A673 (cell line): ENCODE results near the gene CAMK1D.

Experiments used
- CTCF ChIP-seq: fragments of 300-800, 200-600 bp; sonication (generic); conservative IDR thresholded peaks from 2 replicates; pipeline ENCODE4 v1.5.1; 2017; ENCODE audit warnings: low read depth, mild to moderate bottlenecking, antibody characterized with exemption, low read length, moderate library complexity, mixed read lengths
- EZH2 ChIP-seq: fragments of 200-600 bp; sonication (generic); IDR thresholded peaks from 2 replicates; pipeline ENCODE4 v1.6.1; 2017; ENCODE audit warnings: borderline replicate concordance, low read depth, mild to moderate bottlenecking, mixed read lengths, antibody characterized with exemption, low read length; ENCODE audit not compliant: poor library complexity, severe bottlenecking

DNA sequence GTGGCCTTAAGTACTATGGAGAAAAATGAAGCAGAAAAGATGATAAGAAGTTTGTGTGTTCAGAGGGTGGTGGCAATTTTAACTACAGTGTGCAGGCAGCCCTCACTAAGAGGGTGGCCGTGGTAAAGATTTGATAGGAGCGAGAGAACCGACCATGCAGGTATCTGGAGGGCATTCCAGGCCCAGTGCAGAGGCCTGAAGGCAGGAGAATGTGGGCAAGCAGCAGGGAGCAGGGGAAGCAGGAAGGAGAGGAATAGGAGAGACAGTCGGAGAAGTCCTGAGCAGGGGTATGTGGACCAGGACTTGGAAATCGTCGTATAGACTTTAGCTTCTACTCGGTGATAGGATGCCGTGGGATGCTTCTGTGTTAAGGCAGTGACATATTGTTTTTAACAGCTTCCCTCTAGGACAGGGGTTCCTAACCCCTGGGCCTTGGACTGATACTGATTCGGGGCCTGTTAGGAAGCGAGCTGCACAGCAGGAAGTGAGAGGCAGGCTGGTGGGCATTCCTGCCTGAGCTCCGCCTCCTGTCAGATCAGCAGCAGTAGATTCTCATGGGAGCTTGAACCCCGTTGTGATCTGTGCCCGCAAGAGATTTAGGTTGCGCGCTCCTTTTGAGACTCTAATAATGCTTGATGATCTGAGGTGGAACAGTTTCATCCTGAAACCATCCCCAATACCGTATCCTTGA, 425.0 kb downstream of the CAMK1D start:
- no peak for TF ChIP-seq CTCF
- TF ChIP-seq EZH2: no peak
